Liver (tissue), 3 donors: Measurements from ENCODE around the gene EIF4E.

Experiments used
- GABPA ChIP-seq, 2 donors: IDR thresholded peaks in 1 of 2; conservative IDR thresholded peaks in 1 of 2; 2 replicates each; pipeline ENCODE4 v1.6.1; 2016; ENCODE audit warnings: antibody characterized with exemption in 2 of 2, mild to moderate bottlenecking in 1 of 2, moderate library complexity in 1 of 2
- HNF4A ChIP-seq, 2 donors: conservative IDR thresholded peaks; 2 replicates each; pipeline ENCODE4 v1.6.1; 2016; ENCODE audit warnings: antibody characterized with exemption in 2 of 2, mild to moderate bottlenecking in 2 of 2
- JUND ChIP-seq, 2 donors: IDR thresholded peaks; 2 replicates each; pipeline ENCODE4 v1.6.1; 2016; ENCODE audit warnings: antibody characterized with exemption in 2 of 2
- RAD21 ChIP-seq, 2 donors: IDR thresholded peaks; 2 replicates each; pipeline ENCODE4 v1.6.1; 2016; ENCODE audit warnings: antibody characterized with exemption in 2 of 2, mild to moderate bottlenecking in 2 of 2
- REST ChIP-seq: IDR thresholded peaks from 2 replicates; pipeline ENCODE4 v1.6.1; 2016; ENCODE audit warnings: antibody characterized with exemption, mild to moderate bottlenecking
- RXRA ChIP-seq, 2 donors: IDR thresholded peaks; 2 replicates each; pipeline ENCODE4 v1.6.1; 2017 to 2018; ENCODE audit warnings: antibody characterized with exemption in 2 of 2, mild to moderate bottlenecking in 1 of 2
- SP1 ChIP-seq: IDR thresholded peaks from 2 replicates; pipeline ENCODE4 v1.6.1; 2018; ENCODE audit warnings: antibody characterized with exemption, mild to moderate bottlenecking
- TAF1 ChIP-seq: conservative IDR thresholded peaks from 2 replicates; pipeline ENCODE4 v1.6.1; 2016; ENCODE audit warnings: antibody characterized with exemption, mild to moderate bottlenecking
- YY1 ChIP-seq: IDR thresholded peaks from 2 replicates; pipeline ENCODE4 v1.6.1; 2016; ENCODE audit warnings: antibody characterized with exemption, mild to moderate bottlenecking
- ZBTB33 ChIP-seq: IDR thresholded peaks from 2 replicates; pipeline ENCODE4 v1.6.1; 2016; ENCODE audit warnings: antibody characterized with exemption
- TF ChIP-seq, protein P1 (sequence below): fragments of 150-350 bp; IDR thresholded peaks from 2 replicates; pipeline ENCODE4 v1.5.1; 2017; ENCODE audit warnings: improper control_type of control experiment, low read depth, low read length; ENCODE audit not compliant: missing input control
- TF ChIP-seq, protein P2 (sequence below): IDR thresholded peaks from 2 replicates; pipeline ENCODE4 v1.6.1; 2016; ENCODE audit warnings: antibody characterized with exemption
- TF ChIP-seq, protein P3 (sequence below): IDR thresholded peaks from 2 replicates; pipeline ENCODE4 v1.6.1; 2016; ENCODE audit warnings: antibody characterized with exemption
- donor health status: healthy.
- donor health status: healthy.

- TF ChIP-seq, protein P1, sequence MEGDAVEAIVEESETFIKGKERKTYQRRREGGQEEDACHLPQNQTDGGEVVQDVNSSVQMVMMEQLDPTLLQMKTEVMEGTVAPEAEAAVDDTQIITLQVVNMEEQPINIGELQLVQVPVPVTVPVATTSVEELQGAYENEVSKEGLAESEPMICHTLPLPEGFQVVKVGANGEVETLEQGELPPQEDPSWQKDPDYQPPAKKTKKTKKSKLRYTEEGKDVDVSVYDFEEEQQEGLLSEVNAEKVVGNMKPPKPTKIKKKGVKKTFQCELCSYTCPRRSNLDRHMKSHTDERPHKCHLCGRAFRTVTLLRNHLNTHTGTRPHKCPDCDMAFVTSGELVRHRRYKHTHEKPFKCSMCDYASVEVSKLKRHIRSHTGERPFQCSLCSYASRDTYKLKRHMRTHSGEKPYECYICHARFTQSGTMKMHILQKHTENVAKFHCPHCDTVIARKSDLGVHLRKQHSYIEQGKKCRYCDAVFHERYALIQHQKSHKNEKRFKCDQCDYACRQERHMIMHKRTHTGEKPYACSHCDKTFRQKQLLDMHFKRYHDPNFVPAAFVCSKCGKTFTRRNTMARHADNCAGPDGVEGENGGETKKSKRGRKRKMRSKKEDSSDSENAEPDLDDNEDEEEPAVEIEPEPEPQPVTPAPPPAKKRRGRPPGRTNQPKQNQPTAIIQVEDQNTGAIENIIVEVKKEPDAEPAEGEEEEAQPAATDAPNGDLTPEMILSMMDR, result no peak
- no peak for TF ChIP-seq REST
- TF ChIP-seq GABPA (IDR thresholded peaks at IDR 0.05 in 1 of 2, conservative IDR thresholded peaks at IDR 0.05 in 1 of 2), result no peak
- no peak for TF ChIP-seq RAD21 (IDR thresholded peaks at IDR 0.05)
- no peak for TF ChIP-seq TAF1
- TF ChIP-seq HNF4A (conservative IDR thresholded peaks at IDR 0.05), result no peak
- TF ChIP-seq JUND (IDR thresholded peaks at IDR 0.05), result no peak
- TF ChIP-seq, protein P2, sequence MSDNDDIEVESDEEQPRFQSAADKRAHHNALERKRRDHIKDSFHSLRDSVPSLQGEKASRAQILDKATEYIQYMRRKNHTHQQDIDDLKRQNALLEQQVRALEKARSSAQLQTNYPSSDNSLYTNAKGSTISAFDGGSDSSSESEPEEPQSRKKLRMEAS, result no peak
- no peak for TF ChIP-seq SP1
- TF ChIP-seq RXRA (IDR thresholded peaks at IDR 0.05), result no peak
- no peak for TF ChIP-seq YY1
- TF ChIP-seq ZBTB33, result no peak
- TF ChIP-seq, protein P3, sequence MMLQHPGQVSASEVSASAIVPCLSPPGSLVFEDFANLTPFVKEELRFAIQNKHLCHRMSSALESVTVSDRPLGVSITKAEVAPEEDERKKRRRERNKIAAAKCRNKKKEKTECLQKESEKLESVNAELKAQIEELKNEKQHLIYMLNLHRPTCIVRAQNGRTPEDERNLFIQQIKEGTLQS, result no peak
Observed at GRCh38 chr4:98976716-98977115, 47.8 kb upstream of the EIF4E start.
